Activated naive CD8-positive, alpha-beta T cell treated with anti-CD3 and anti-CD28 coated beads for 36 hours (primary cell): ENCODE measurements around the gene COBL. TPM values are rescaled to one million over a fixed set of nuclear protein-coding genes. Genes with fewer than 3 reads are reported as not detected.

Source experiments
- DNase-seq: peaks from one replicate; pipeline ENCODE4 v3.0.0; 2021
- H3K27ac Mint-ChIP-seq: one replicate; pipeline ENCODE4 v1.8.0; 2022; ENCODE audit warnings: mild to moderate bottlenecking, moderate library complexity, mixed read lengths
- H3K27me3 Mint-ChIP-seq: one replicate; pipeline ENCODE4 v1.8.0; 2022; ENCODE audit warnings: mild to moderate bottlenecking, mixed read lengths
- H3K36me3 Mint-ChIP-seq: one replicate; pipeline ENCODE4 v1.8.0; 2021; ENCODE audit warnings: mild to moderate bottlenecking, mixed read lengths
- H3K4me1 Mint-ChIP-seq: one replicate; pipeline ENCODE4 v1.8.0; 2021; ENCODE audit warnings: mixed read lengths
- H3K4me3 Mint-ChIP-seq: one replicate; pipeline ENCODE4 v1.8.0; 2022; ENCODE audit warnings: mild to moderate bottlenecking, moderate library complexity, mixed read lengths
- H3K9me3 Mint-ChIP-seq: one replicate; pipeline ENCODE4 v1.8.0; 2022; ENCODE audit warnings: mixed read lengths
- total RNA-seq, 2 experiments: library from RNA; stranded (reverse); gene quantifications; one replicate each; pipeline ENCODE4 v1.2.3, GENCODE V29; 2021

COBL gene
- total RNA-seq, 2 experiments from 2014 or later, result not detected

DNA sequence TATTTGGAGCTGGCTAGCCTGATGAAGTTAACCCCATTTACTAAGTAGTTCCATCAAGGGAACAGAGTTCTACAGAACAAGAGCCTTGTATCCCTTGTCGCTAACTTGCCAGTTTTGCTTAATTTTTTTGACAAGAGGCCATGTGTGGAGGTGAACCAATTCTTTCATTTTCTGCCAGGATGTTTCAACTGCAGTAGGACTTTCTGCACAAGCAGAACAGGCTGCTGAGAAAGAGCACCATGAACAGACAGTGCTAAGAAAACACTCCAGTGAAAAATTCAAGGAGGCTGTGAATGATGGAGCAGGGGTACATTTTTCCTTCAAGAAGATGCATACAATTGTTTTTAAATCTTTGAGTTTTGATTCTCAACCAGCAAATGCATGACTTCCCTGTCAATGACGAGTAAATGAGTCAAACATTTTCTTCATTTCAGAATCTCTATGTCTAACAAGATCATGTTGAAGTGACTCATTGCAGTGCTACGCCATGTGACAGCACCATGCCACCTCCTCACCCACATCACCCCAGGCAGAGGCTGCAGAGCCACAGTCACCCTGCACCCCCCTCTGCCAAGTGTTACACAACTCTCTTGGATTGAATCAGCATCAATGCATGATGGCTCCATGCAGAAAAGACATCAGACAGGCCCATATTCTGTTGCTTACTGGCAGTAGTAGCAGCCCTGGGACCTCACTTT lies 193.1 kb downstream of the COBL start:
- Mint-ChIP-seq H3K9me3 (no peaks in the 10 kb centered on the region), H3K27me3 (no peaks in the 10 kb centered on the region), H3K4me1 (peaks cover 29% of the 10 kb centered on the region), H3K36me3 (no peaks in the 10 kb centered on the region), H3K4me3 (no peak overlapping the region), H3K27ac (peak overlapping the region; percentile 73)
- DNase-seq, result peak; percentile 62

DNA sequence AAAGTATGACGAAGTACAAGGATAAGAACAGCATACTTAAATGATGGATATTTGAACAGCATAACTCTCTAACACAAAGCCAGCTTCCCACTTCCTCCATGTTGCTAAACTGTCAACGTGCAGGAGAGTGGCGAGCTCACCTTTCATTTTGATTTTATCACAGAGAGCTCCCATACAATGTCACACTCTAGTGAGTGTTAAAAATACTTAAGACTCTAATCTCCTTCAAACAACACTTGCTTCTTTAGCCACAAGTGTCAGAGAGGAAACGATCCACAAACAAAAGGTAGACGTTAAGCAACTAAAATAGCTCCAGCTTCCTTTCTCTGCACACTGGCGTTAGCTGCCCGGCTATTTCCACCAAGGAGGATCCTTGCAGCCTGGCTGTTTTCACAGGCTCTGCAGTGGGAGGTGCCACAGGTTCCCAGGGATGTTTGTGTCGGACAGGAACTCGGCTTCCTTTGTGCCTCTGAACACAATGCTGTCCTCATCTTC lies 194.6 kb downstream of the COBL start:
- H3K27ac Mint-ChIP-seq, result no peak overlapping the region
- no peaks in the 10 kb centered on the region for H3K27me3 Mint-ChIP-seq
- H3K9me3 Mint-ChIP-seq, result no peaks in the 10 kb centered on the region
- no peaks in the 10 kb centered on the region for H3K36me3 Mint-ChIP-seq
- DNase-seq, result no peak
- peaks cover 29% of the 10 kb centered on the region for H3K4me1 Mint-ChIP-seq
- H3K4me3 Mint-ChIP-seq, result no peak overlapping the region

DNA sequence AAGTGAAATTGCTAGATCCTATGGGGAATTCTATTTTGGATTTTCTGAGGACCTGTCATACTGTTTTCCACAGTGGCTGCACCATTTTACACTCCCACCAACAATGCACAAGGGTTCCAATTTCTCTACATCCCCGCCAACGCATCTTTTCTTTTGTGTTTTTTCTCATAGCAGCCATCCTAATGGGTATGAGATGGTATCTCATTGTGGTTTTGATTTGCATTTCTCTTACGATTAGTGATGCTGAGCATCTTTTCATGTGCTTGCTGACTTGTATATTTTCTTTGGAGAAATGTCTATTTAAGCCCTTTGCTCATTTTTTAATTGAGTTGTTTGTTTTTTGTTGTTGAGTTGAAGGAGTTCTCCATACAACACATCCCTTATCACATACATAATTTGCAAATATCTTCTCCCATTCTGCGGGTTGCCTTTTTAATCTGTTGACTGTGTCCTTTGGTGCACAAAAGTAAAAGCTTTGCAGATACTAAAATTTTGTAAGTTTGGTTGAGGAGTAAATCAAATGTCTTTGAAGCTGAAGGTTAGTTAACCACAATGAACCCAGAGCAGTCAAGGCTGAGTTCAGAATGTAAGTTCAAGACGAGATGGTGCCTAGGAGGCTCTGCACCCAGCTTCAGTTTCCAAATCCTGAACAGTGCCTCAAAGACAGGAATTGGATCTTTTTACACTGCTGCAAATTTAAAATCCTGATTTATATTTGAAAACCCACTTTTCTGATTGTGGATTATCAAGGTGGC lies 195.4 kb downstream of the COBL start:
- no peaks in the 10 kb centered on the region for H3K27me3 Mint-ChIP-seq
- H3K27ac Mint-ChIP-seq, result no peak overlapping the region
- H3K9me3 Mint-ChIP-seq, result peaks cover under 1% of the 10 kb centered on the region
- H3K4me3 Mint-ChIP-seq, result no peak overlapping the region
- DNase-seq, result no peak
- H3K4me1 Mint-ChIP-seq, result peaks cover 29% of the 10 kb centered on the region
- H3K36me3 Mint-ChIP-seq, result no peaks in the 10 kb centered on the region

DNA sequence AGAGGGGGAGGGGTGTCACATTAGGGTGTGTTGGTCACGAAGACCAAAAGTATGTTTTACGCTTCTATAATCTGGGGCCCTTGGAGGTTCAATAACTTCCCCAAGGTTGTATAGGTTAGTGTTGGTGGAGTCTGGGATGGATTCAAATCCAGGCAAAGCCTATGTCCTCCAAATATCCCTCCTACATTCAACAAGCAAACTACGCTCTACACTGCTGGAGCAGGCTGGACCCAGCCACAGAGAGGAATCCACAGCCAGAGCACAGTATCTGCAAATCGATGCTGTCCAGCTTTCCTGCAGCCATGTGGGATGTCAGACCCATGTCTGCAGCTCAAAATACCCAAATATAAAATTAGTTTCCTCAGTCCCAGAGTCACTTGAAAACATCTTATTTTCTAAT lies 198.0 kb downstream of the COBL start:
- H3K4me1 Mint-ChIP-seq, result peaks cover 27% of the 10 kb centered on the region
- H3K27ac Mint-ChIP-seq, result no peak overlapping the region
- H3K27me3 Mint-ChIP-seq, result no peaks in the 10 kb centered on the region
- no peak overlapping the region for H3K4me3 Mint-ChIP-seq
- H3K9me3 Mint-ChIP-seq, result peaks cover 2% of the 10 kb centered on the region
- no peak for DNase-seq
- H3K36me3 Mint-ChIP-seq, result no peaks in the 10 kb centered on the region

DNA sequence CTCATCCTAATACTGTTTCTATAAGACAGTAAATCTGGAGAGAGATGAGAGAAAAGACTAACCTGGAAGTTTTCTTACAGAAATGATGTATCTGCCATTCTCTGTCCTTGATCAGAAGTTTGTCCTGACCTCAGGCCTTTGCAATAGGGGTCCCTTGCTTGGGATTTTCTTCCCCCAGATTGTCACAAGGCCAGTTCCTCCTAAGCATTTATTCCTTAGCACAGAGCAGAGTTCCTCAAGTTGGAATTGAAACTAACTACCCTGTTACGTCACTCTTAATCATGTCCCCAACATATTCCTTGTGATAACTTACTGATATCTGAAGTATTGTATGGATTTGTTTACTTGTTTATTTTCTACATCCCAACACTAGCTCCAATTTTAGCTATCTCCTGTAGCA lies 202.1 kb downstream of the COBL start:
- Mint-ChIP-seq H3K36me3 (no peaks in the 10 kb centered on the region), H3K4me1 (no peaks in the 10 kb centered on the region), H3K9me3 (peaks cover 2% of the 10 kb centered on the region), H3K4me3 (no peak overlapping the region), H3K27me3 (no peaks in the 10 kb centered on the region), H3K27ac (no peak overlapping the region)
- no peak for DNase-seq

DNA sequence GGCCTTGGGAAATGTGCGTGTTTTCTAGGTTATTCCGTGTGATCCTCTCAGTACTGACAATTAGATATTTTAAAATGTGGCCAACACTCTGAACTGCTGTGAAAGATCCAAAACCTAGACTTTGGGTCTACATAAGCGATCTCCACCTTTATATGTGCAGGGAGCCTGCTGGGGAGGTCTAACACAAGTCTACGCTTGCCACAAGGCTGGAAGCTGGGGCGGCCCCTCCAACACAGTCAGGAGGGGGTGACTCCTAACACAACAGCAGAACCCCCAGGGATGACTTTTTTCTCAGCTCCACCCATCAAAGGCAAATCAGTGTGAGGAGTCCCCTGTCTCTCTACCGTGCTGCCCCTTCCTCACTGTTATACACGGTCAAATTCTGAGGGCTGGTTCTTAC lies 202.6 kb downstream of the COBL start:
- no peaks in the 10 kb centered on the region for H3K36me3 Mint-ChIP-seq

DNA sequence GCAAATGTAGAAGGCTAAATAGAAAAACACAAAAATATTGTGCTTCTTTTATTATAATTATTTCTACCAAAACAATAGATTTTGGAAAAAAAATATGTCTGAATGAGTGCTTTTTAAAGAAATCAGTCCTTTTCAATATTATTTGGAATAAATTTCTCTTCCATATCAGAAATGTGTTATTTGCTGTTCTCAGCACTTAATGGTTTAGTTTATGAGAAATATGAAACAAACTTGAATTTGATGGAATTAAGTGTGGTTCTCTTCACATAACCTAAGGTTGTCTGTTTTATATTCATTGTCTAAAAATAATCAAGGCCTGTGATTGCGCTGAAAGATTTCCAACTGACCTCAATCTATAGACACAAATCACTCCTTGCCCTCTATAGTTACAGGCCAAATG lies 203.0 kb downstream of the COBL start:
- H3K4me1 Mint-ChIP-seq, result no peaks in the 10 kb centered on the region
- H3K9me3 Mint-ChIP-seq, result peaks cover 2% of the 10 kb centered on the region
- no peak overlapping the region for H3K4me3 Mint-ChIP-seq
- no peak for DNase-seq
- no peak overlapping the region for H3K27ac Mint-ChIP-seq
- no peaks in the 10 kb centered on the region for H3K36me3 Mint-ChIP-seq
- no peaks in the 10 kb centered on the region for H3K27me3 Mint-ChIP-seq

More for the DNA sequence above, 202.6 kb downstream of the COBL start:
- no peaks in the 10 kb centered on the region for H3K27me3 Mint-ChIP-seq
- no peak overlapping the region for H3K27ac Mint-ChIP-seq
- H3K9me3 Mint-ChIP-seq, result peaks cover 2% of the 10 kb centered on the region
- H3K4me3 Mint-ChIP-seq, result no peak overlapping the region
- DNase-seq, result no peak
- H3K4me1 Mint-ChIP-seq, result no peaks in the 10 kb centered on the region

DNA sequence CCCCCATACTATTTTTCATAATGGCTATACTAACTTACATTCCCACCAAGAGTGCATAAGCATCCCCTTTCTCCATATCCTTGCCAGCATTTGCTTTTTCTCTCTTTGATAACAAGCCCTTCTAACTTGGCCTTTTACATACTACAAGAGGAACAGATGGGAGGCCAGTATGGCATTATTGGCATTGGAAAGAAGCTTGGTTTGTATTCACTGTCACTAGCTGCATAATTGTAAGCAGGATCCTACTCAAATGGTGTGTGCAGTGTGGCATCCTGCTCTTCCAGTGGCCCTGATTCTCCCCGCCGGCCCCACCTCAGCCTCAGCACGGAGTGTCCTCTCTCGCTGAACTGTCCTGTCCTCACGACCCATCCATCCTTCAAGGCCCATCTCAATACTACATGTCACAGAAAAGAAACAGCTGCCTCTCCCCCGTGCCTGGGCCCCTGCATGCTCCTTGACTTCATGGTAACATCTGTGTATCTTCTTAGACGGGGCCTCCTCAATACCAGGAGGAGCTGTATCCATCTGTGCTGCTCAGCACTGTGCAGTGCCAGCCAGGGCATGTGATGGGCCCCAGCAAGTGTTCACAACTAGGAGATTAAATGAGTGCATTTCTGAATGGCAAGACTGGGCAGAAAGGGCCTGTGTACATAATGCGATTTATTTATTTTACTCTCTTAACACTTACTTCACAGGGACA lies 205.2 kb downstream of the COBL start:
- no peak for DNase-seq
- Mint-ChIP-seq H3K27ac (no peak overlapping the region), H3K27me3 (no peaks in the 10 kb centered on the region), H3K4me3 (no peak overlapping the region), H3K9me3 (peaks cover 2% of the 10 kb centered on the region), H3K4me1 (no peaks in the 10 kb centered on the region), H3K36me3 (no peaks in the 10 kb centered on the region)

DNA sequence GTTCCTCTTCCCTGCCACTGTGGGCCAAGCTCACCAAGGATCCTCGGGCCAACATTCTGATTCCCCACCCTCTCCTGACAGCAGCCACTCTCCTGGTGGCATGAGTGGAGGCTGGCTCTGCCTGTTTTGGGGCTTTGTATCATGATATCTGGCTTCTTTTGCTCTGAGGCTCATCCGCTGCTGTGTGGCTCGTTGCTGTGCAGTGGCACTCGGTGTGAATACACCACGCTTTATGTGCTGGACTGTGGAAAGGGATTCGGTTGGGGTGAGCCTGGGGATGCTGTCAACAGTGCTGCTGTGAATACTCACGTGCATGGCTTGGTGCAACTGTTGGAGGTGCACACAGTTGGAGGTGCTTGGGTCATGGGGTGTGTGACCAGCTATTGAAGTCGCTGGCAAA lies 208.5 kb downstream of the COBL start:
- DNase-seq, result no peak
- Mint-ChIP-seq H3K4me3 (no peak overlapping the region), H3K4me1 (no peaks in the 10 kb centered on the region), H3K27ac (no peak overlapping the region), H3K36me3 (no peaks in the 10 kb centered on the region), H3K27me3 (no peaks in the 10 kb centered on the region), H3K9me3 (no peaks in the 10 kb centered on the region)

DNA sequence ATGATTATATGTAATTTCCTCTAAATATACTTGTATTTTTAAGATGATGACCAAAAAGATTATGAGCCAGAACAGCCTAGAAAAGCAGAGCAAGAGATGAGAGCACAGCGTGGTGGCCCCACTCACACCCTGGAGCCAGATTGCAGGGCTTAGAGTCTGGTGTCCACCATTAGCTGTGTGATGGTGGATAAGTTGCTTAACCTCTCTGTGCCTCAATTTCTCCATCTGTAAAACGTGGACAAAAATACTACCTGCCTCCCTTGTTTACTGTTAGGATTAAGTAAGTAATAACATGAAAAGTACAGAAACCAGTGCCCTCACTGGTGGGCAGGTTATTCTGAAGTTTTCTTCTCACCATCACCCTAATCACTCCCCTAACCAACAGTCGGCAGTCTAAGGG lies 212.3 kb downstream of the COBL start:
- Mint-ChIP-seq H3K4me1 (no peaks in the 10 kb centered on the region), H3K36me3 (no peaks in the 10 kb centered on the region), H3K4me3 (no peak overlapping the region), H3K9me3 (no peaks in the 10 kb centered on the region), H3K27me3 (no peaks in the 10 kb centered on the region), H3K27ac (no peak overlapping the region)
- no peak for DNase-seq

DNA sequence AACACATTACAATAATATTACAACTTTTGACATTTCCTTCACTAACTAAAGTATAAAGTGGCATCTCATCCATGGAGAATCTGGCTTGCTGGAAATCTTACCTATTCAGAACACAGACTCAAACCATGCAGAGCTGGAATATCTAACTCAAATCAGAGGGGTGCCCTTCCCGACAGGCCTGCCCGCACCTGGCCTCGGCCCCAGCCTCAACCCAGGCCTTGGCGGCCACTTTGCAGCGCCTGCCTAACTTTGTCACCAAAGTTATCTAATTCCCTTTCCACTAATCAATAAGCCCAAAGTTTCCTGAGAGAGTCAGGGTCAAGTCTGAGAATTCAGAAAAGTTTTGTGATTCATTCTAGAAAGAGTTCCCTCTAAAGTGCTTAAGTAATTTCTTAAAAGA lies 212.9 kb downstream of the COBL start:
- no peaks in the 10 kb centered on the region for H3K9me3 Mint-ChIP-seq
- no peak for DNase-seq
- H3K36me3 Mint-ChIP-seq, result no peaks in the 10 kb centered on the region
- H3K4me3 Mint-ChIP-seq, result no peak overlapping the region
- H3K27me3 Mint-ChIP-seq, result no peaks in the 10 kb centered on the region
- H3K4me1 Mint-ChIP-seq, result no peaks in the 10 kb centered on the region
- H3K27ac Mint-ChIP-seq, result no peak overlapping the region

DNA sequence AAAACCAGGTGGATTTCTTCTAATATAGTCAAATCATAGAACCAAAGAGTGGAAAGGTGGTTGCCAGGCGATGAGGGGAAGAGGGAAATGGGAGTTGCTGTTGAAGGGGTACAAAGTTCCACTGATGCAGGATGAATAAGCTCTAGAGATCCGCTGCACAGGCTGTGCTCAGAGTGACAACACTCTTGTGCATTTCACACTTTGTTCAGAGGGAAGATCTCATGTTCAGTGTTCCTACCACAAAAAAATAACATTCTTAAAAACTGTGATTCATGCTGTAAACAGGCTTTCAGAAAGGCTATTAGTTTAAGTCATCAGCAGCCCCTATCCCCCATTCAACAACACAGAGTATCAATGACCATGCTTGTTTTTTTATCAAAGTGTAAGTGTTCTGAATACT lies 213.8 kb downstream of the COBL start:
- Mint-ChIP-seq H3K36me3 (no peaks in the 10 kb centered on the region), H3K9me3 (peaks cover 2% of the 10 kb centered on the region), H3K4me1 (no peaks in the 10 kb centered on the region), H3K4me3 (no peak overlapping the region), H3K27ac (no peak overlapping the region), H3K27me3 (no peaks in the 10 kb centered on the region)
- DNase-seq, result no peak

DNA sequence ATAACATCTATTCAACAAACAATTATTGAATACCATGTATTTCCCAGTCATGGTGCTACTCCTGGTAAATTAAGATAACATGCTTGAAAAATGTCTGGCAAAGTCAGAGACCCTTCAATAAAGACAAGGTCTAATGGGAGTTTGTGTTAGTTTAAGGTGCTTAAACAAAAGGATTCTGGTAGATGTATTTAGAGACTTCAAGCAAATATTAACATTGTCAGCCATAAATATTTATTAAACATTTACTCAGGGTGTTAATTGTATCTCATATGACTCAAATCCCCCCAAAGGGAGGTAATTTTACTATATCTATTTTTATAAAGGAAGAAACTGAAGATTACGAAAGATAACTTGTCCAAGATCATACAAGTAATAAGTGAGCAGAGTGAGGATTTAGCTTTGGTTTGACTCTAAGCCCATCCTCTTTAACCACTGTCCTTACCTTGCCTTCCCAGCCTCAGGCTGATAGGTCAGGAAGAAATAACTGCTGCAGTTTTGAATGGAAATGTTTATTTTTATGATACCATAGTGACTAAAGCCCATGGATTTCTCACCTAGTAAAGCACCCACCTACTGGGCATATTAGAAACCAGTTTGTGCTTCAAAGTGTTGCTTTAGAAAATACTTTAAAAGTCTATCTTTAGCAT lies 215.4 kb downstream of the COBL start:
- peaks cover 5% of the 10 kb centered on the region for H3K9me3 Mint-ChIP-seq
- H3K4me3 Mint-ChIP-seq, result no peak overlapping the region
- no peaks in the 10 kb centered on the region for H3K36me3 Mint-ChIP-seq
- no peak for DNase-seq
- no peaks in the 10 kb centered on the region for H3K27me3 Mint-ChIP-seq
- H3K27ac Mint-ChIP-seq, result no peak overlapping the region
- H3K4me1 Mint-ChIP-seq, result no peaks in the 10 kb centered on the region

DNA sequence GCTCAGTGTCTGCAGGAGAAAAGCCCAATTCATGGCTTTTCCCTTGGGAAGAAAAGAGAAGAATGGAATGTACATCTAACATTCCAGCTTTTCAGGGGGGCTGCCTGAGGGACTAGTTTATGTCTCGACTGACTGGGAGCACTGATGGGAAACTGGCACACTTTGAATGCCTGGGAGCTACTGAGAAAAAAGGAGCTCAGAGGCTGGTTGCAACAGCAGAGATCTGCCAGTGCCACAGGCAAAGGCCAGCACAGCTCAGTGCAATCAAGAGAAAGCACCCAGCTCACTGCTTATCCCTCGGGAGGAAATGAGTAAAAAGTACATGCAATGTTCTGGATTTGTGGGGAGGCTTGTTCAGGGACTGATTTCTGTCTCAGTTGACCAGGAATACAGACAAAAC lies 226.2 kb downstream of the COBL start:
- Mint-ChIP-seq H3K27ac (no peak overlapping the region), H3K4me3 (no peak overlapping the region), H3K9me3 (peaks cover 15% of the 10 kb centered on the region), H3K27me3 (peaks cover 8% of the 10 kb centered on the region), H3K4me1 (no peaks in the 10 kb centered on the region), H3K36me3 (no peaks in the 10 kb centered on the region)
- no peak for DNase-seq

DNA sequence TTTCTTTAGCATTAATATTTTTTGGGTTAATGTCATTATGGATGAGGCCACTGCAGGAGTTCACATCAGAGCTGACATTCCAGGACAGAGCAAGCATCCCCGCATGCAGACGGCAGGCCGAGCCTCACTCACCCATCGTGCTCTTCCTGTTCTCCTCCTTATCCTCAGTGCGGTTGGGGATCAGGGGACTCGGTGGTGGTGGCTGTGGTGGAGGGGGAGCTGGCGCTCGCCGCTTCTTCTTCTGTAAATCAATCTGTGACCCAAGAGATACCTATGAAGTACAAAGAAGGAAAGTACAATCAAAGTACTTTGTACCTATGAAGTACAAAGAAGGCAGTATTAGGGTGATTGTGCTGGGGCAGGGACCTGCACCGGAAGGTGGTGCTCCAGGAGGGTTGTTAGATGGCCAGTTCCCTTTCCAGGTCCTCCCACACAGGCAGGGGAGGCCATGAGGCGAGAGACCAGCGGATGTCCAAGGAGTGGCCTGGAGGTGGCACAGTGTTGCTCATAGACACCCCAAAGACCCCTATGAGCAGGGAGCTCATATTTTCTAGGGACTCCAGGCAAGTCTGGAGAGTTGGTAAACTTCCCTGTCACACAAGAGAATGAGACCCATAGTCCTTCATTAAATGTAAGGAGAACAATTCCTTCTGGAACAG lies 231.4 kb downstream of the COBL start:
- H3K36me3 Mint-ChIP-seq, result no peaks in the 10 kb centered on the region

More for the DNA sequence above, 231.4 kb downstream of the COBL start:
- Mint-ChIP-seq H3K9me3 (no peaks in the 10 kb centered on the region), H3K27ac (no peak overlapping the region), H3K4me3 (no peak overlapping the region), H3K4me1 (no peaks in the 10 kb centered on the region), H3K27me3 (peaks cover 3% of the 10 kb centered on the region)
- no peak for DNase-seq
